B cell (primary cell): ENCODE measurements around the gene KCNG3. TPM values are rescaled to one million over a fixed set of nuclear protein-coding genes. Genes with fewer than 3 reads are reported as not detected.

ENCODE experiments used
- ATAC-seq: fragments of 200-7000 bp; cut with Tn5 transposase; one replicate; pipeline ENCODE4 v1.10.0; 2021; ENCODE audit warnings: low read depth, mild to moderate bottlenecking, moderate number of reproducible peaks, moderate library complexity
- CTCF ChIA-PET: fragments of 350-600 bp; sonication (Branson Sonifier 250); formaldehyde crosslinking; loops from one replicate; lab custom pipeline; 2021; ENCODE audit warnings: antibody characterized with exemption, inconsistent platforms; lab: Charles Lee
- POLR2A ChIA-PET: fragments of 350-600 bp; sonication (Branson Sonifier 250); formaldehyde crosslinking; loops from one replicate; lab custom pipeline; 2021; ENCODE audit warnings: antibody characterized with exemption; lab: Charles Lee
- DNase-seq: peaks from one replicate; pipeline ENCODE4 v3.0.0; 2013
- H2AFZ ChIP-seq: 2 replicates; pipeline ENCODE4 v1.6.1; 2012; ENCODE audit warnings: mild to moderate bottlenecking, low read depth, low read length; ENCODE audit not compliant: insufficient read depth, poor library complexity, severe bottlenecking
- H3K27ac ChIP-seq, 2 donors: 1 replicate in 1 of 2; 2 replicates in 1 of 2; pipeline ENCODE4 v1.5.1; 2012 to 2013; ENCODE audit warnings: low read length in 2 of 2, mild to moderate bottlenecking in 2 of 2, moderate library complexity in 1 of 2
- H3K27me3 ChIP-seq, 4 experiments: fragments of 200-600 bp in 1 of 4; sonication (generic) in 1 of 4; replicated peaks in 1 of 4; 1 replicate in 2 of 4; 2 replicates in 2 of 4; pipeline versions ENCODE4 v1.6.1 to v1.7.0; 2013 to 2016; ENCODE audit warnings: low read length in 3 of 4, mild to moderate bottlenecking in 2 of 4, mixed read lengths in 1 of 4, moderate library complexity in 1 of 4; ENCODE audit not compliant: insufficient read depth in 4 of 4, control insufficient read depth in 3 of 4; ENCODE audit errors: control extremely low read depth in 1 of 4
- H3K36me3 ChIP-seq, 2 experiments: replicated peaks in 1 of 2; 1 replicate in 1 of 2; 2 replicates in 1 of 2; pipeline versions ENCODE4 v1.6.1 to v1.7.1; 2013; ENCODE audit warnings: low read length in 1 of 2; ENCODE audit not compliant: insufficient read depth in 2 of 2, control insufficient read depth in 1 of 2; ENCODE audit errors: control extremely low read depth in 1 of 2, extremely low read depth in 1 of 2
- H3K4me1 ChIP-seq, 2 donors: fragments of 200-600 bp in 1 of 2; sonication (generic) in 1 of 2; 1 replicate in 1 of 2; 2 replicates in 1 of 2; pipeline versions ENCODE4 v1.5.1 to v1.6.1; 2013 to 2017; ENCODE audit warnings: low read length in 2 of 2; ENCODE audit not compliant: control insufficient read depth in 2 of 2, insufficient read depth in 2 of 2
- H3K4me2 ChIP-seq: replicated peaks from 2 replicates; pipeline ENCODE3; 2012; ENCODE audit warnings: mild to moderate bottlenecking, low read depth, low read length; ENCODE audit not compliant: poor library complexity, severe bottlenecking
- H3K4me3 ChIP-seq, 5 experiments: fragments of 200-600 bp in 1 of 5; sonication (generic) in 1 of 5; 1 replicate in 3 of 5; 2 replicates in 2 of 5; pipeline versions ENCODE4 v1.5.1 to v1.7.0; 2011 to 2016; ENCODE audit warnings: low read length in 4 of 5, mild to moderate bottlenecking in 4 of 5, low read depth in 2 of 5, control low read depth in 1 of 5, moderate library complexity in 1 of 5; ENCODE audit not compliant: insufficient read depth in 1 of 5; ENCODE audit errors: control extremely low read depth in 1 of 5, extremely low read depth in 1 of 5
- H3K79me2 ChIP-seq: fragments of 200-600 bp; sonication (generic); one replicate; pipeline ENCODE4 v1.6.0; 2016; ENCODE audit warnings: low read length; ENCODE audit not compliant: control insufficient read depth, insufficient read depth
- H3K9ac ChIP-seq: fragments of 200-600 bp; sonication (generic); 2 replicates; pipeline ENCODE4 v1.6.1; 2017; ENCODE audit warnings: mild to moderate bottlenecking, low read length, moderate library complexity
- H3K9me3 ChIP-seq, 3 donors: one replicate each; pipeline versions ENCODE4 v1.6.1 to v1.7.1; 2013; ENCODE audit warnings: low read length in 2 of 3; ENCODE audit not compliant: control insufficient read depth in 2 of 3, insufficient read depth in 1 of 3; ENCODE audit errors: control extremely low read depth in 1 of 3
- H4K20me1 ChIP-seq: 2 replicates; pipeline ENCODE4 v1.6.0; 2012; ENCODE audit warnings: mild to moderate bottlenecking, low read length; ENCODE audit not compliant: insufficient read depth, control insufficient read depth, poor library complexity, severe bottlenecking
- H3K27ac Mint-ChIP-seq: one replicate; pipeline ENCODE4 v1.8.0; 2021; ENCODE audit warnings: mixed read lengths
- H3K27me3 Mint-ChIP-seq: one replicate; pipeline ENCODE4 v1.8.0; 2021; ENCODE audit warnings: mixed read lengths
- H3K4me1 Mint-ChIP-seq: one replicate; pipeline ENCODE4 v1.8.0; 2021; ENCODE audit warnings: mixed read lengths
- H3K4me3 Mint-ChIP-seq: one replicate; pipeline ENCODE4 v1.8.0; 2021; ENCODE audit warnings: mixed read lengths
- H3K9me3 Mint-ChIP-seq: one replicate; pipeline ENCODE4 v1.8.0; 2022; ENCODE audit warnings: mixed read lengths; ENCODE audit not compliant: insufficient read depth
- CTCF ChIP-seq: fragments of 200-600 bp; IDR thresholded peaks from one replicate; pipeline ENCODE4 v1.8.0; 2022; ENCODE audit warnings: antibody characterized with exemption, mild to moderate bottlenecking
- EZH2 ChIP-seq: IDR thresholded peaks from 2 replicates; pipeline ENCODE4 v1.6.1; 2012; ENCODE audit warnings: borderline replicate concordance, low read depth, mild to moderate bottlenecking, moderate library complexity, low read length; ENCODE audit not compliant: insufficient read depth, poor library complexity, severe bottlenecking
- WGBS: methylation state at CpG from one replicate; pipeline ENCODE4 v1.1.5; 2013; ENCODE audit warnings: missing lambda C conversion rate; ENCODE audit not compliant: insufficient coverage; 5-methylcytosine and 5-hydroxymethylcytosine counted together
- intact Hi-C: fragments of 100-400 bp; cut with micrococcal nuclease; formaldehyde crosslinking; loops from one replicate; pipeline ENCODE4 v1.10.0; 2022
- polyA plus RNA-seq: library from polyadenylated mRNA; depleted of rRNA; stranded (reverse); fragments of >200 nt; gene quantifications from 2 replicates; pipeline ENCODE4 v1.2.3, GENCODE V29; 2012
- total RNA-seq, 2 donors: library from RNA; stranded (reverse); fragments of 120-200 nt in 1 of 2; gene quantifications; 1 replicate in 1 of 2; 2 replicates in 1 of 2; pipeline versions ENCODE4 v1.2.3 to v1.2.4, GENCODE V29; 2013 to 2022

The KCNG3 gene
- total and polyA plus RNA-seq, 2 donors (not counting 1 experiment from before 2014, with no cell fraction given) = not detected

- Histone ChIP-seq H3K9ac (no peak overlapping the region), H3K27me3 (peaks cover 0 to 16% (median 2%) of the 10 kb centered on the region in 4 experiments), H3K27ac (no peak overlapping the region), H3K4me2 (no peak overlapping the region), H3K36me3 (no peaks in the 10 kb centered on the region), H2AFZ (no peak overlapping the region), H3K79me2 (no peaks in the 10 kb centered on the region), H4K20me1 (no peaks in the 10 kb centered on the region), H3K4me1 (no peaks in the 10 kb centered on the region), H3K4me3 (no peak overlapping the region), H3K9me3 (no peaks in the 10 kb centered on the region)
- Mint-ChIP-seq H3K27me3 (peaks cover 55% of the 10 kb centered on the region), H3K4me3 (no peak overlapping the region), H3K4me1 (no peaks in the 10 kb centered on the region), H3K9me3 (no peaks in the 10 kb centered on the region), H3K27ac (no peak overlapping the region)
- no CpG with 5 or more reads among the region's 3 CpGs for WGBS
- DNase-seq = no peak
- CTCF ChIA-PET = no interaction called here
- TF ChIP-seq EZH2 = no peak
- no peak for TF ChIP-seq CTCF
- ATAC-seq = no peak
- intact Hi-C loops = no loop called here
- POLR2A ChIA-PET = no interaction called here
Measured at GRCh38 chr2:42425697-42426096, 68.1 kb downstream of the KCNG3 start.

GRCh38 chr2:42424033-42424432 is 69.7 kb downstream of the KCNG3 start:
- no peak overlapping the region for H3K9ac ChIP-seq
- no peak for ATAC-seq
- ChIA-PET CTCF (no interaction called here), POLR2A (no interaction called here)
- H3K27ac ChIP-seq = no peak overlapping the region
- no peak overlapping the region for H3K4me3 ChIP-seq
- H3K36me3 ChIP-seq = no peaks in the 10 kb centered on the region
- H3K27ac Mint-ChIP-seq = no peak overlapping the region
- no peak overlapping the region for H2AFZ ChIP-seq
- peaks cover 45% of the 10 kb centered on the region for H3K27me3 Mint-ChIP-seq
- H3K4me1 Mint-ChIP-seq = no peaks in the 10 kb centered on the region
- peaks cover 0 to 16% (median 2%) of the 10 kb centered on the region in 4 experiments for H3K27me3 ChIP-seq
- H4K20me1 ChIP-seq = no peaks in the 10 kb centered on the region
- TF ChIP-seq CTCF (no peak), EZH2 (no peak)
- H3K9me3 Mint-ChIP-seq = no peaks in the 10 kb centered on the region
- H3K4me1 ChIP-seq = no peaks in the 10 kb centered on the region
- H3K4me3 Mint-ChIP-seq = no peak overlapping the region
- no peaks in the 10 kb centered on the region for H3K9me3 ChIP-seq
- intact Hi-C loops = no loop called here
- 74% methylated on average over 2 of the region's 4 CpGs for WGBS
- H3K4me2 ChIP-seq = no peak overlapping the region
- no peak for DNase-seq
- H3K79me2 ChIP-seq = no peaks in the 10 kb centered on the region
